Measurements from ENCODE around the gene GPHN.

Gene GPHN

GRCh38 chr14:66910311-66910840 is 402.4 kb downstream of the GPHN start:
- DNase-seq (ENCODE audit: low read depth): peak; percentile 18
- TF ChIP-seq CTCF (conservative IDR thresholded peaks at IDR 0.05; ENCODE audit: control insufficient read depth, insufficient read depth, low read depth, low read length): no peak
- H3K4me3 ChIP-seq (ENCODE audit: control insufficient read depth, low read depth, low read length): no peak overlapping the region

- no peak for DNase-seq (ENCODE audit: low read depth)
- no peak for TF ChIP-seq CTCF (conservative IDR thresholded peaks at IDR 0.05; ENCODE audit: control insufficient read depth, insufficient read depth, low read depth, low read length)
- no peak overlapping the region for H3K4me3 ChIP-seq (ENCODE audit: control insufficient read depth, low read depth, low read length)
Observed at GRCh38 chr14:66916421-66916820, 408.5 kb downstream of the GPHN start.

GRCh38 chr14:66918527-66918926 is 410.6 kb downstream of the GPHN start:
- no peak for DNase-seq (ENCODE audit: low read depth)
- no peak for TF ChIP-seq CTCF (conservative IDR thresholded peaks at IDR 0.05; ENCODE audit: control insufficient read depth, insufficient read depth, low read depth, low read length)
- no peak overlapping the region for H3K4me3 ChIP-seq (ENCODE audit: control insufficient read depth, low read depth, low read length)

GRCh38 chr14:66920196-66920595 is 412.2 kb downstream of the GPHN start:
- no peak overlapping the region for H3K4me3 ChIP-seq (ENCODE audit: control insufficient read depth, low read depth, low read length)
- no peak for TF ChIP-seq CTCF (conservative IDR thresholded peaks at IDR 0.05; ENCODE audit: control insufficient read depth, insufficient read depth, low read depth, low read length)
- peak; percentile 12 for DNase-seq (ENCODE audit: low read depth)

- no peak for TF ChIP-seq CTCF (conservative IDR thresholded peaks at IDR 0.05; ENCODE audit: control insufficient read depth, insufficient read depth, low read depth, low read length)
- DNase-seq (ENCODE audit: low read depth): no peak
- H3K4me3 ChIP-seq (ENCODE audit: control insufficient read depth, low read depth, low read length): no peak overlapping the region
Observed at GRCh38 chr14:66923251-66923650, 415.3 kb downstream of the GPHN start.

GRCh38 chr14:66939409-66939808 is 431.5 kb downstream of the GPHN start:
- DNase-seq (ENCODE audit: low read depth): no peak
- no peak for TF ChIP-seq CTCF (conservative IDR thresholded peaks at IDR 0.05; ENCODE audit: control insufficient read depth, insufficient read depth, low read depth, low read length)
- no peak overlapping the region for H3K4me3 ChIP-seq (ENCODE audit: control insufficient read depth, low read depth, low read length)

- DNase-seq (ENCODE audit: low read depth): peak; percentile 46
- TF ChIP-seq CTCF (conservative IDR thresholded peaks at IDR 0.05; ENCODE audit: control insufficient read depth, insufficient read depth, low read depth, low read length): no peak
- H3K4me3 ChIP-seq (ENCODE audit: control insufficient read depth, low read depth, low read length): no peak overlapping the region
Observed at GRCh38 chr14:66944872-66945271, 436.9 kb downstream of the GPHN start.
